Fibroblast of lung (primary cell): ENCODE data around the gene NCKAP5. TPM values are rescaled to one million over a fixed set of nuclear protein-coding genes. Genes with fewer than 3 reads are reported as not detected.

Experiments
- DNase-seq, 2 donors: peaks; one replicate each; pipeline versions ENCODE4 v3.0.0 to v3.0.0-alpha.2; 2010; ENCODE audit warnings: low read depth in 2 of 2
- H2AFZ ChIP-seq: 2 replicates; pipeline ENCODE4 v1.5.1; 2012; ENCODE audit warnings: low read length, control low read depth, inconsistent platforms
- H3K27ac ChIP-seq: 2 replicates; pipeline ENCODE4 v1.5.1; 2011; ENCODE audit warnings: low read length, control low read depth; ENCODE audit not compliant: insufficient read depth
- H3K27me3 ChIP-seq: 2 replicates; pipeline ENCODE4 v1.5.1; 2011; ENCODE audit warnings: mild to moderate bottlenecking, low read length; ENCODE audit not compliant: control insufficient read depth, insufficient read depth
- H3K36me3 ChIP-seq: 2 replicates; pipeline ENCODE4 v1.5.1; 2011; ENCODE audit warnings: low read length; ENCODE audit not compliant: control insufficient read depth, insufficient read depth
- H3K4me1 ChIP-seq: 2 replicates; pipeline ENCODE4 v1.5.1; 2011; ENCODE audit warnings: low read length; ENCODE audit not compliant: control insufficient read depth, insufficient read depth; ENCODE audit errors: extremely low read depth
- H3K4me2 ChIP-seq: 2 replicates; pipeline ENCODE4 v1.5.1; 2011; ENCODE audit warnings: low read length, control low read depth; ENCODE audit not compliant: insufficient read depth; ENCODE audit errors: extremely low read depth
- H3K4me3 ChIP-seq, 4 experiments: fragments of 200-600 bp in 1 of 4; sonication (generic) in 1 of 4; replicated peaks in 1 of 4; 2 replicates each; pipeline ENCODE4 v1.5.1; 2011 to 2016; ENCODE audit warnings: low read length in 4 of 4, low read depth in 3 of 4, mild to moderate bottlenecking in 3 of 4, control low read depth in 2 of 4, inconsistent platforms in 1 of 4, mixed read lengths in 1 of 4; ENCODE audit not compliant: insufficient read depth in 1 of 4; ENCODE audit errors: control extremely low read depth in 1 of 4
- H3K79me2 ChIP-seq: 2 replicates; pipeline ENCODE4 v1.5.1; 2012; ENCODE audit warnings: mild to moderate bottlenecking, low read length, inconsistent platforms; ENCODE audit not compliant: control insufficient read depth, insufficient read depth
- H3K9ac ChIP-seq: 2 replicates; pipeline ENCODE4 v1.5.1; 2011; ENCODE audit warnings: mild to moderate bottlenecking, low read length, control low read depth; ENCODE audit not compliant: insufficient read depth
- H3K9me3 ChIP-seq: 2 replicates; pipeline ENCODE4 v1.5.1; 2012; ENCODE audit warnings: low read depth, low read length; ENCODE audit not compliant: control insufficient read depth, insufficient read depth
- H4K20me1 ChIP-seq: 2 replicates; pipeline ENCODE4 v1.5.1; 2011; ENCODE audit warnings: low read length; ENCODE audit not compliant: control insufficient read depth, insufficient read depth; ENCODE audit errors: extremely low read depth
- EZH2 ChIP-seq: IDR thresholded peaks from 2 replicates; pipeline ENCODE4 v1.5.1; 2012; ENCODE audit warnings: low read length, control low read depth, mild to moderate bottlenecking; ENCODE audit errors: missing control alignments
- polyA plus RNA-seq, 2 donors: library from polyadenylated mRNA; depleted of rRNA in 1 of 2; stranded (reverse) in 1 of 2; unstranded in 1 of 2; fragments of >200 nt; gene quantifications; 2 replicates each; pipeline ENCODE4 v1.2.1, GENCODE V29; 2011 to 2012; ENCODE audit warnings: missing spikeins in 1 of 2
- total RNA-seq: library from RNA; depleted of rRNA; stranded (reverse); fragments of >200 nt; gene quantifications from 2 replicates; pipeline ENCODE4 v1.2.1, GENCODE V29; 2014
- TF ChIP-seq, protein P1 (sequence below), 2 donors: IDR thresholded peaks in 1 of 2; conservative IDR thresholded peaks in 1 of 2; 1 replicate in 1 of 2; 2 replicates in 1 of 2; pipeline ENCODE4 v1.5.1; 2011 to 2012; ENCODE audit warnings: low read length in 2 of 2, control low read depth in 1 of 2, inconsistent platforms in 1 of 2, low read depth in 1 of 2, mild to moderate bottlenecking in 1 of 2

Gene NCKAP5
- total and polyA plus RNA-seq, 2 donors (not counting 1 experiment from before 2014, with no cell fraction given) = 2.6 to 6.2 TPM

DNA sequence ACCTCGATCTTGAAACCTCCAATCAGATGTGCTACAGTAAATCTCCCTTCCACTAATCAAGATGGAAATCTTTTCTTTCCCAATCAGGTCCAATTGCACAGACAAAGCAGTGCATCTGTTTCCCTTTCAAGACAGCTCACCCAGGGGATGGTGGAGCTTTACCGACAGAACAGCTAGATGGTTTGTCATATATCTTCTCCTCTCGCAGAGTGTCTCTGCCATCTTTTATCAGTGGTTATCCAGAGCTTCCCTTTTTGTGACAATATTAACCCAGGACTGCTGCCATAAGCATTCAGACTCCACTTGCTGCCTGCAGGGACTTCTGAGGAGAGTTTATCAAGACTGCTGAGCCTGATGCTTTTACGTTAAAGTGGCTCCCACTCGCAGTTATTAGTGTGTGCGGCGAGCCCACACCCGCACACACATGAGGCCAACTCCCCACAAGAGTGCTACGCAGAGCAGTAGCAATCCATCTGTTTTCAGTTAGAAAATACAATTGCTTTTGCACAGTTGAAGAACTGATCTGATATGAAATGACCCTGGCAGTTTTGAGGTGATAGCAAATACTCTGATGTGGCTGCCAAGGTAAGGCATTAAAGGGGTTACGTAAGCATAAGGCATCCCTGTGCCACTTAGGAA, 398.9 kb downstream of the NCKAP5 start:
- Histone ChIP-seq H3K4me1 (no peaks in the 10 kb centered on the region), H4K20me1 (no peaks in the 10 kb centered on the region), H2AFZ (no peak overlapping the region), H3K4me2 (no peak overlapping the region), H3K79me2 (no peaks in the 10 kb centered on the region), H3K9ac (no peak overlapping the region), H3K9me3 (no peaks in the 10 kb centered on the region), H3K27me3 (no peaks in the 10 kb centered on the region), H3K4me3 (no peak overlapping the region), H3K36me3 (no peaks in the 10 kb centered on the region), H3K27ac (no peak overlapping the region)
- no peak for TF ChIP-seq EZH2
- TF ChIP-seq, protein P1, sequence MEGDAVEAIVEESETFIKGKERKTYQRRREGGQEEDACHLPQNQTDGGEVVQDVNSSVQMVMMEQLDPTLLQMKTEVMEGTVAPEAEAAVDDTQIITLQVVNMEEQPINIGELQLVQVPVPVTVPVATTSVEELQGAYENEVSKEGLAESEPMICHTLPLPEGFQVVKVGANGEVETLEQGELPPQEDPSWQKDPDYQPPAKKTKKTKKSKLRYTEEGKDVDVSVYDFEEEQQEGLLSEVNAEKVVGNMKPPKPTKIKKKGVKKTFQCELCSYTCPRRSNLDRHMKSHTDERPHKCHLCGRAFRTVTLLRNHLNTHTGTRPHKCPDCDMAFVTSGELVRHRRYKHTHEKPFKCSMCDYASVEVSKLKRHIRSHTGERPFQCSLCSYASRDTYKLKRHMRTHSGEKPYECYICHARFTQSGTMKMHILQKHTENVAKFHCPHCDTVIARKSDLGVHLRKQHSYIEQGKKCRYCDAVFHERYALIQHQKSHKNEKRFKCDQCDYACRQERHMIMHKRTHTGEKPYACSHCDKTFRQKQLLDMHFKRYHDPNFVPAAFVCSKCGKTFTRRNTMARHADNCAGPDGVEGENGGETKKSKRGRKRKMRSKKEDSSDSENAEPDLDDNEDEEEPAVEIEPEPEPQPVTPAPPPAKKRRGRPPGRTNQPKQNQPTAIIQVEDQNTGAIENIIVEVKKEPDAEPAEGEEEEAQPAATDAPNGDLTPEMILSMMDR (conservative IDR thresholded peaks at IDR 0.05 in 1 of 2, IDR thresholded peaks at IDR 0.05 in 1 of 2; ENCODE audit: low read depth in 1 of 2, low read length in 2 of 2) = no peak
- DNase-seq = no peak

GRCh38 chr2:133167990-133168389, 400.3 kb downstream of the NCKAP5 start:
- Histone ChIP-seq H2AFZ (no peak overlapping the region), H3K9ac (no peak overlapping the region), H3K79me2 (no peaks in the 10 kb centered on the region), H3K27ac (no peak overlapping the region), H3K9me3 (no peaks in the 10 kb centered on the region), H3K36me3 (no peaks in the 10 kb centered on the region), H4K20me1 (no peaks in the 10 kb centered on the region), H3K4me2 (no peak overlapping the region), H3K27me3 (no peaks in the 10 kb centered on the region), H3K4me3 (no peak overlapping the region), H3K4me1 (no peaks in the 10 kb centered on the region)
- DNase-seq = peak in 1 of 2 donors; percentile 78
- no peak for TF ChIP-seq EZH2
- TF ChIP-seq, protein P1 (conservative IDR thresholded peaks at IDR 0.05 in 1 of 2, IDR thresholded peaks at IDR 0.05 in 1 of 2; ENCODE audit: low read depth in 1 of 2, low read length in 2 of 2) = no peak

DNA sequence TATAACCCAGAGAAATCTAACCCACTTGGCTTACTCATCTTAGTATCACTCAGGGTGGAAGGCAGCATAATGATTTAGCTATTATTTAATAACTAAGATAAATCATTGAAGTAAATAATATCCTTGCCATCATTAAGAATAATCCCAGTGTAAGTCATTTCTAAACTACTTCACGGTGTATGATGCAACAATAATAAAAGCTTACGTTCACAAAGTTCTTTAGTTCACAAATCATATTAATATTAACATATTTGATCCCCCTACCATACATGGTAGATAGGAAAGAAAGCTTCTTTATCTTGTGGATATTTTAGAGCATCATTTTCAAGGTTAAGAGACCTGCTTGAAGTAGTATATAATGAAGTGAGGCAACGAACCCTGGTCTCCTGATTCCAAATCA, 401.0 kb downstream of the NCKAP5 start:
- H3K4me3 ChIP-seq = no peak overlapping the region
- no peaks in the 10 kb centered on the region for H4K20me1 ChIP-seq
- H3K4me2 ChIP-seq = no peak overlapping the region
- TF ChIP-seq, protein P1 (conservative IDR thresholded peaks at IDR 0.05 in 1 of 2, IDR thresholded peaks at IDR 0.05 in 1 of 2; ENCODE audit: low read depth in 1 of 2, low read length in 2 of 2) = no peak
- no peak for TF ChIP-seq EZH2
- H3K9ac ChIP-seq = no peak overlapping the region
- no peaks in the 10 kb centered on the region for H3K27me3 ChIP-seq
- no peaks in the 10 kb centered on the region for H3K79me2 ChIP-seq
- H3K36me3 ChIP-seq = no peaks in the 10 kb centered on the region
- H3K4me1 ChIP-seq = no peaks in the 10 kb centered on the region
- H3K27ac ChIP-seq = no peak overlapping the region
- no peak overlapping the region for H2AFZ ChIP-seq
- no peaks in the 10 kb centered on the region for H3K9me3 ChIP-seq
- no peak for DNase-seq
